HG03378 (cell line): ENCODE data around the gene HSP90AB1.

Experiments used
- ATAC-seq: cut with Tn5 transposase; IDR thresholded peaks from one replicate; pipeline ENCODE4 v1.9.1; 2021; ENCODE audit warnings: mild to moderate bottlenecking, moderate library complexity; ENCODE audit not compliant: unreplicated experiment

The HSP90AB1 gene

GRCh38 chr6:44278774-44279697 lies 32.1 kb downstream of the HSP90AB1 start:
- ATAC-seq: no peak

DNA sequence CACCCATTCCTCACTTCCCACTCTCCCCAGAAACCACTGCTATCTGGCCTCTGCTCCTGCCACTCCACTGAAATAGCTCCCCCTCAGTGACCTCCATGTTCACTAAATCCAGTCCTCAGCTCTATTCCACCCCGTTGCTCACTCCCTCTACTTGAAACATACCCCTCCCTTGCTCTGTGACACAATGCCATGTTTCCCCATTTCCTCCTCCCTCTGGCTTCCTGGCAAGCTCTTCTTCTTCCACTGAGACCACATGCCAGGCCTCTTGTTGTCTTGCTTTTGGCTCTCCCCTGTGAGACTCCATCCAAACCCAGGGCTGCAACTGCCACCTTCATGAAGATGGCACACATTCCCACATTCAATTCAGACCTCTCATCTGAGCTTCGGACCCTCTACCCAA lies 37.2 kb downstream of the HSP90AB1 start:
- no peak for ATAC-seq

DNA sequence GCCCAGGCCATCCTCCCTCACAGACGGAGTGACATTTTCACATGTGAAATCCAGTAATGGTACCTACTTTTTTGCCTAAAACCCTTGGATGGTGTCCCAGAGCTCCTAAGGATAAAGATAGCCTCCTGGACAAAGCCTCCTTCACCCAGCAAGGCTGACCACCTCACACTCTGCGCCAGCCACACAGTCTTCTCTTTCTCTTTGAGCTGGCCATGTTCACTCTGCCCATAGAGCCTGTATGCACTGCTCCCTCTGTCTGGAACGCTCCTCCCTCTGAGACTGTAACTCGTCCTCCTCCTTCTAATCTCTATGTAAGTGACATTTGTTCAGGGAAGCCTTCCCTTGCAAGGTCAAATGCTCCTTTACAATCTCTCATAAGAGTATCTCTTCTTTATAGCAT lies 38.0 kb downstream of the HSP90AB1 start:
- no peak for ATAC-seq

DNA sequence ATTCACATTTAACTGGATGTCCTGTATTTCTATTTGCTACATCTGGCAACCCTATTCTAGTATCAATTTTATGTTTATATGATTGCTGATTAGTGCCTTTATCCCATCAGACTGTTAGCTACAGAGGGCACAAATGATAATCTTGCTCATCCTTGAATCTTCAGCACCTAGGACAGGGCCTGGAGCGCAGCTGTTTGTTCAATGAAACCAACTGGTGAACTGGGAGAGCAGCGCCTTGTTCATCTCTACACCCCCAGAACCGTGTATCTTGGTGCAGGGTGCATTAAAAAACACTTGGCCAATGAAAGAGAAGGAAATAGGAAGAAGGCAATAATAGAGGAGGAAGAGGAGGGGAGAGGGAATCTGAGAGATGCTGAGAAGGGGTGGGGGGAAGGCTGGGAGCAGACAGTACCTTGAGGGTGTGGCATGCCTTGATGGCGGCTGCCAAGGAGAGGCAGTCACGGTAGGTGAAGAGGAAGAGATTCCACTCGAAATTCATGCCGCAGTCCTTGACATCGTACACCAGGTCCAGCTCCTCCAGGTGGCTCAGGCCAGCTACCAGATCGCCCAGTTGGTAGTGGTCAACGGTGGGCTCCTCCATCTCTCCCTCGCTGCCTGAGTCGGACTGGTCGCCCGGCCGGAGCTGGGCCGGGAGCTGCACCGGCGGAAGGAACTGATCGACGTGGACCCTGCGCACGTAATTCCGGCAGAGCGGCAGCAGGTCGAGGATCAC lies 38.8 kb downstream of the HSP90AB1 start:
- no peak for ATAC-seq

- no peak for ATAC-seq
Observed at GRCh38 chr6:44286285-44286565, 39.3 kb downstream of the HSP90AB1 start.

GRCh38 chr6:44286747-44287146 lies 39.8 kb downstream of the HSP90AB1 start:
- no peak for ATAC-seq

- no peak for ATAC-seq
Observed at GRCh38 chr6:44289726-44290260, 42.9 kb downstream of the HSP90AB1 start.

GRCh38 chr6:44291841-44292240 lies 44.9 kb downstream of the HSP90AB1 start:
- no peak for ATAC-seq

DNA sequence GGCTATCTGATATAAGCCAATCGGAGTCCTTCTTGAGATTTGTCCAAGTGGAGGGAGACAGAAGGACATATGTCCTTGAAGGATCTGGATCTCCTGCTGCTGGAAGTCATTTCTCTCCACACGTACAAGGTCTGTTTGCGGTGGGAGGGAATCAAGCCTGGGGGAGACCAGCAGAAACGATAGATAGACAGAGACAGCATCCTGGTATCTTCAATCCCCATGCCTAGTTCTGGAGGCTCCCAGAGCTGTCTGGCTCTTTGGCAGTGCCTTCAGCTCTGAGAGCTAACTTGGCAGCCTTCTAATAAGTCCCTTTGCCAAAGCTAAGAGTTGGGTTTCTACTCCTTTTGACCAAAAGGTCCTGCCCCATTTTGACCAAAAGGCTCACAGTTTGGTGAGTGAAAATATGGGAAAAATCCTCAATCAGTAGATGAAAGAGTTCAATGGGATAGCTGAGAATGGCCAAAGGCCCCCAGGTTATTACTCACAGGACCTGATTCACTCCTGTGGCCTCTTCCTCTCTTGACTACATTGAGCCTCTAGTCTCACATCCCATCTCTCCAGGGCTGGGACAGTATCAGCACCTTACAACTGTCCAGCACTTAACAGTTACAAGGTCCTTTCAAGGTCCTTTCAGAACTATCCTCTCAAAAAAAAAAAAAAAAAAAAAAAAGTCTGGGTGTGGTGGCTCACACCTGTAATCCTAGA lies 45.9 kb downstream of the HSP90AB1 start:
- ATAC-seq: no peak

DNA sequence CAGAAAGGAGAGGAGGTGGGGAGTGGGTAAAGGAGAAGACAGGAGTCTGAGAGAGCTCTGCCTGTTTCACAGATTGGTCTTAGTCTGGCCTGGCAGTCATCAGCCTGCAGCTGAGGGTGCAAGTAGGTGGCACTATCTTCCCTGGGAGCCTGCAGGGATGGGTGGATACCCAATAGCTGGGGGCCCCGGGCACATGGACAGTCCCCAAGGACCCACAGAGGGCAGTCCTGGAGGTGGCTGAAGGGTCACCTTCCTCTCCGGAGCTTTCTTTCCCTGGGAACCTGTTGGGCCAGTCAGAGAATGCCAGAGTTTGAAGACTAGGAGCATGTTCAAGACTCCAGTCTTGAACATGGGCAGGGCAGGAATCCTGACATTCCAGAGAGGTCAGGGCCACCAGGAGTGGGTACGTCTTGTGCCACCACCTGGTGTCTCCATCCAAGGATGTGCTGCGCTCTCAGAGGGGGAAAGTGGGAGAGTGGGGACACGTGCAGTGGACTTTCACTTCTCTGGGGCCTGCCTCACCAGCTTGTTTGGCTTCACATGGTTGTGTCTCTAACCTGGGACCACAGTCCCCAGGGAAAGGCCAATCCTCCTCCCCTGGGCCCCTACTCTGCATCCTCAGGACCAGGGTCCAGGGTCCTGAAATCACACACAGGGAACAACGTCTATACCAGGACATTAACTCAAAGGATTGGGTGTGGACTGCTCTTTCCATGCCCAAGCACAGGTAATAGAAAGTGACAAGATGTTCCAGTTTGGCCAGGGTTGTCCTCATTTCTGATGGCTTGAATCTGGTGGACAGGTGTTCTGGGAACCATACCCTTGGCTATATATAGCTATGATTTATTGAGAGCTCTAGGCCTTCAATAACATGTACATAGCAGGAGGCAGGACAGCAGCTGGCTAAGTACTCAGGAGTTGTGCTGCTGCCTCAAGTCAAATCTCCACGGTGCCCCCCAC lies 48.2 kb downstream of the HSP90AB1 start:
- ATAC-seq: no peak

DNA sequence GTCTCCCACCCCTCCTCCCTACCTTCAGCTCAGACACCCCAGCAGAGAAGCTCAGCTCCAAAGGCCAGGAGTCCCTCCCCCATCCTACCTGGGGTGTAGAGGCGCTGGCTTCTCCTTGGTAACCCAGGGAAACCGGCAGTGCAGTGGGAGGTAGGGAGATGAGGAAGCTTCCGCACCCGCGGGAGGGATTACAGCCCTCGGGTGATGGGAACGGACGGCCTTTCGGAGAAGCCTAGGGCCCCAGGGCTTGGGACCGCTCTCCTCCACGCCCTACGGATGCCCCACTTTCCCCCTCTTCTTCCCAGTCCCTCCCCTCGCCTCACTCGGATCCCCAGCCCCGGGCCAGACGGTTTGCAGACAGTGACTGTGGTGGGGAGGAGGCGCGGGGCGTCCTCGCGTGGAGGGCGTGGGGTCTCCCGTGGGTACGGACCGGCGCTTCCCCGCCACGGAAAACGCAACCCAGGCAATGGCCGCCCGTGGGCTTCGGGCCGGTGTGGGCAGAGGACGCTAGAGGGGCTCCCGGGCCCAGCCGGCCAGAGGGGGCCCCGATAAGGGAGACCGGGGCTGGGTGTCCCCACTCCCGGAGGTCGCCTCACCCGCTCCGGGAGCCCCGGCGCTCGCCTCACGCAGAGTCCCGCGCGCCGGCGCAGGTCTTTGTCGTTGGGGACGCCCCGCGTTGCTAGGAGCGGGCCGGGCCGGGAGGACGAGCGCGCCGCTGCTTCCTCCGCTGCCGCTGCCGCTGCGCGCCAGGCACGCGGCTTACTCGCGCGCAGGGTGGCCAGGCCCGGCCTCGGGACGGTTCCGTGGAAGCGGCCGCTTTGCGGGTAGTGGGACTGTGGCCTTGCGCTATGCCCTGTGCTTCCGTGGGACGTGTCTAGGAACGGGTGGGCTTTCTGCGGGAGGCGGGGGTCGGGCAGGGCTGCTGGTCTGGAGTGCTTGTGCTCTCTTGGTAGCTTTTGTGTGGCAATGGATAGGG lies 50.5 kb downstream of the HSP90AB1 start:
- ATAC-seq: no peak

GRCh38 chr6:44298055-44298803 lies 51.3 kb downstream of the HSP90AB1 start:
- no peak for ATAC-seq

DNA sequence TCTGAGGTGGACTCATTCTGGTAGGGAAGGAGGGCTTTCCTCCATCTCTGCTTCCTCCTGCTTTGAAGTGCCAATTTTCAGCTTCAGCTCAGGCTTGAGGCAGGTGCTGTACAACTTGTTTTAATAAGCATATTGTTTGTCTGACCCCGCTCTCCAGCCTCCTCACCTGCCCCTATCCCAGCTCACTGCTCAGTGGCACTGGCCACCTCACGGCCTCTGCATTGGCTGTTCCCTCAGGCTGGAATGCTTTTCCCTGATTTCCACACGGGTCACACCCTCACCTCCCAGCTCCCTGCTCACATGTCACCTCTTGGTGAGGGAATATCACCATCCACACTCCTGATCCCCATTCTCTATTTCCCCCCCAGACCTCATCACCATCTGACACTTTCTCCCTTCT lies 52.0 kb downstream of the HSP90AB1 start:
- no peak for ATAC-seq

GRCh38 chr6:44300292-44300823 lies 53.5 kb downstream of the HSP90AB1 start:
- ATAC-seq: no peak

GRCh38 chr6:44301106-44301505 lies 54.2 kb downstream of the HSP90AB1 start:
- ATAC-seq: no peak

DNA sequence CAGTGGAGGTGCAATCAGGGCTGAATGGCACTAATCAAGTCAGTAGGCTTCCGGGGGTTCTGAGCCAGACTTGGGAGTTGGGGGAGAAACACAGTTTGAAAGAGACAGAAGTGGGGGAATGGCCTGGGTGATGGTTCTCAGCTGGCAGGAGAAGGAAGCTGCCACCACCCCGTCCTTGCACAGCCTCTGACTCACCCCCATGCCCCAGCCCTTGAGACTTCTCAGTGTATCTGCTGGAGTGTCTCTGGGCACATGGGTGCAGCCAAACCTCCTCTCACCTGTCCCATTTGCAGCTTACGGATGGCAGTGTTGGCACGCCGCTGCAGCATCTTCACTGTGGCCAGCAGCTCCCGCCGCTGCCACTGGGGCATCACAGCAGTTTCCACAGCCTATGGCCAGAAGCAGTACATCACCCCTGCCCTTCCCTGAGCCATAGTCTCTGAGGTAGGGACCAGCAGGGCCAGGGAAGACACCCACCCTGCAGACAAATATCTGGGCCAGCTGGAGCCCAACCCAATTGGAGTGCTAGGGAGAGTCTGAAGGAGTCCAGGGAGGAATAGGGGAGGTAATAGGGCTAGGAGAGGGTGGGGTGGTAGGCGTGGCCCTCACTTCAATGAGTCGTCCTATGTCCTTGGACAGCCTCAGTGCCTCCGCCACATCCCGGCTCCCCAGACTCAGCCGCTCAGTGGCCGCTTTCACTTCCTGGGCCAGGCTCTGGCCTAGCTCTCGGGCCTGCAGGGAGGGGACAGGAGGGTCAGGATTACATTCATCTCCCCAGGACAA lies 55.1 kb downstream of the HSP90AB1 start:
- no peak for ATAC-seq

DNA sequence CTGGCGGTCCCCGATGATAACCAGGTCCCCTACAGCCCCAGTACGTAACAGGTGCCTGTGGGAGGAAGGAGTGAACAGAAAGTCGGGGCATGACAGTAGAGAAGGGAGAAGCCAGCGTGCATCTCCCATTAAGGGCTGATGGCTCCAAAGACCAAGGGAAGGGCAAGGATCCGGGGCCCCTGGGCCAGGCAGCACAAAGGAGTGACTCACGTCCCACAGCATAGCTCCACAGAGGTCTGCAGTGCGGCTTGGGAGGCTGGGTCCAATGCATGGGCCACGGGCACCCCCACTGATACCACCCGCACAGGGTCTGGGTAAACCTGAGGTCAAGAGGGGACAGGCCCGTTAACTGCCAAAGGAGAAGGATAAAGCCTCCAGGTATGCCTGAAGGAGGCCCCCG lies 56.0 kb downstream of the HSP90AB1 start:
- ATAC-seq: no peak
